GM12801 (cell line): ENCODE data around the gene SPATS1.

Experiments
- TF ChIP-seq, protein P1 (sequence below): IDR thresholded peaks from one replicate; pipeline ENCODE4 v1.5.1; 2011; ENCODE audit warnings: control low read depth; ENCODE audit not compliant: insufficient read length; ENCODE audit errors: extremely low read depth

Gene SPATS1

DNA sequence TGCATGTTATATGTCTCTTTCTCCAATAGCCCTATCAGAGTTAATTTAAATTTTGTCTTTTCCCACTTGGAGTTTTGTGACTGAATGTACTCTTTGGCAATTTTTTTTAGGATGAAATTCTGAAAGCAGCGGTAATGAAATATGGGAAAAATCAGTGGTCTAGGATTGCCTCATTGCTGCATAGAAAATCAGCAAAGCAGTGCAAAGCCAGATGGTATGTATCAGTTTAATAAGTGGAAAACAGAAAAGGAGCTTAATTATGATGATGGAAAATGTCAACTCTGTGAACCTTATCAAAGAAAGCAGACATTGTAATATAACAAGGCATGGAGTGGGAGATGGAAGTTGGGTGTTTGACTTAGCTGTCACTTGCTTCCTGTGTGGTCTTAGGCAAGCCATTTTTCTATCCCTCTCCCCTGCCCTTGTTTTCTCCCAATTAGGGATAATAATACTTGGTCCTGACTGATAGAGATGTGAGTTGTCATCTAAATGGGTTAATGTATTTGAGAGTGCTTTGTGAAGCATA, 47.8 kb downstream of the SPATS1 start:
- TF ChIP-seq, protein P1, sequence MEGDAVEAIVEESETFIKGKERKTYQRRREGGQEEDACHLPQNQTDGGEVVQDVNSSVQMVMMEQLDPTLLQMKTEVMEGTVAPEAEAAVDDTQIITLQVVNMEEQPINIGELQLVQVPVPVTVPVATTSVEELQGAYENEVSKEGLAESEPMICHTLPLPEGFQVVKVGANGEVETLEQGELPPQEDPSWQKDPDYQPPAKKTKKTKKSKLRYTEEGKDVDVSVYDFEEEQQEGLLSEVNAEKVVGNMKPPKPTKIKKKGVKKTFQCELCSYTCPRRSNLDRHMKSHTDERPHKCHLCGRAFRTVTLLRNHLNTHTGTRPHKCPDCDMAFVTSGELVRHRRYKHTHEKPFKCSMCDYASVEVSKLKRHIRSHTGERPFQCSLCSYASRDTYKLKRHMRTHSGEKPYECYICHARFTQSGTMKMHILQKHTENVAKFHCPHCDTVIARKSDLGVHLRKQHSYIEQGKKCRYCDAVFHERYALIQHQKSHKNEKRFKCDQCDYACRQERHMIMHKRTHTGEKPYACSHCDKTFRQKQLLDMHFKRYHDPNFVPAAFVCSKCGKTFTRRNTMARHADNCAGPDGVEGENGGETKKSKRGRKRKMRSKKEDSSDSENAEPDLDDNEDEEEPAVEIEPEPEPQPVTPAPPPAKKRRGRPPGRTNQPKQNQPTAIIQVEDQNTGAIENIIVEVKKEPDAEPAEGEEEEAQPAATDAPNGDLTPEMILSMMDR: no peak
